ENCODE measurements around the gene R3HCC1L.
"Not testable (repeated sequence)": the region's sequence is repeated elsewhere in the genome, so short reads cannot be mapped to it uniquely, and the experiment has no call there.

The R3HCC1L gene

DNA sequence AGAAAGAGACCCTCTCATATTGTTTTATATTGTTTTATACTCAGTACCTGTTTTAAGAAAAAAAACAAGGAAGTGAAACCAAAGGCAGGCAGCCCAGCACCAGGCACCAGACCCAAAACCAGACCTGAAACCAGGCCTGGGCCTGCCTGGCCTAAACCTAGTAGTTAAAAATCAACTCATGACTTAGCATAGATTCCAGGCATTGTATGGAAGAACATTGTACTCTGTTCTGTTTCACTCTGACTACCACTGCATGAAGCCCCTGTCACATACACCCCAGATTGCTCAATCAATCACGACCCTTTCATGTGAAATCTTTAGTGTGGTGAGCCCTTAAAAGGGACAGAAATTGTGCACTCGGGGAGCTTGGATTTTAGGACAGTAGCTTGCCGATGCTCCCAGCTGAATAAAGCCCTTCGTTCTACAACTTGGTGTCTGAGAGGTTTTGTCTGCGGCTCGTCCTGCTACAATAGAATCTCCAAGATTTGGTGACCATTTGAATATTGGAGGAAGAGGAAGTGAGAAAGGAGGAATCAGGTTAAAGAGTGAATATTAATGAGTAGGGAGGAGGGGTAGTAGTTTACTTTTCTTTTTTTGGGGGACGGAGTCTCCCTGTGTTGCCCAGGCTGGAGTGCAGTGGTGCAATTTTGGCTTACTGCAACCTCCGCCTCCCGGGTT is 1.2 kb upstream of the R3HCC1L start:
- not testable (repeated sequence) for DNase-seq

- DNase-seq = no peak
Observed at GRCh38 chr10:98134117-98134430, 383 bp upstream of the R3HCC1L start.

DNA sequence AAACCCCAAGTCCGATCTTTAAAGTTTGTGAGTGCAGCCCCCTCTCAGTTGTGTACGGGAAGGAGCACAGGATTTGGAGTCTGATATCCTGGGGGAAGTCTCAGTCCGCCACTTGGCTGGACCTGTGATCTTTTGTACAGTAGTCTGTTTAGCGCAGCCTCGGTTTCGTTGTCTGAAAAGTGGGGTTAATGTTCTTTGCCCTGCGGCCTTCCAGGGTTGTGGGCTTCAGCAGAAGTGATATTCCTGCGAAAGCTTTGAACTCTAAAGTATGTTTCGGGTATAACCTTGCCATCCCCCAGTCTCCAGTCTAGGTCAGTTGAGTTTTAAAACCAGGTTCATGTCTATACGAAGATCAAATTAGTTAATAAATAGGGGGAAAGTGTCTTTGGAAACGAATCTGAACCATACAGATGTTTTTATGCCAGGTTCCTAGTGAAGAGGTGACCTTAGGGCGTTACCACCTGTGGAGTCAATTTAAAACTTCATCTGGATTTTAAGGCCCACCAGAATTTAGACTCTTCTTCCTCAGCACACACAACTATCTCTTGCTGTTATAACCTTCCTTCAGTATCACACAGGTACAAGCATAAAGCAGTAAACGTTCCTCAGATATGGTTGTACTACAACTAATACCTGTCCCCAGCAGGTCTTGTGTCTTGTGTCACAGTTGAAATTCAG is 904 bp downstream of the R3HCC1L start:
- no peak for DNase-seq

DNA sequence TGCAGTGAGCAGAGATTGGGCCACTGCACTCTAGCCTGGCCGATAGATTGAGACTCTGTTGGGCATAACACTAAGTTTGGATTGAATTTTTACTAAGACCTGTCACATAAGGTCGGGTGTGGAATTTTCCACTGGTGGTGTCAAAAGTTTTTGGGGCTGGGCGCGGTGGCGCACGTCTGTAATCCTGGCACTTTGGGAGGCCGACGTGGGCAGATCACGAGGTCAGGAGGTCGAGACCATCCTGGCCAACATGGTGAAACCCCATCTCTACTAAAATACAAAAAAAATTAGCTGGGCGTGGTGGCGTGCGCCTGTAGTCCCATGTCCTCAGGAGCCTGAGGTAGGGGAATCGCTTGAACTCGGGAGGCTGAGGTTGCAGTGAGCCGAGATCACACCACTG is 2.3 kb downstream of the R3HCC1L start:
- DNase-seq = not testable (repeated sequence)

- DNase-seq = no peak
Observed at GRCh38 chr10:98138031-98138430, 3.6 kb downstream of the R3HCC1L start.

- no peak for DNase-seq
Observed at GRCh38 chr10:98139431-98139830, 5.0 kb downstream of the R3HCC1L start.

GRCh38 chr10:98141484-98142073 is 7.1 kb downstream of the R3HCC1L start:
- no peak for DNase-seq

- DNase-seq = no peak
Observed at GRCh38 chr10:98144985-98145384, 10.5 kb downstream of the R3HCC1L start.

DNA sequence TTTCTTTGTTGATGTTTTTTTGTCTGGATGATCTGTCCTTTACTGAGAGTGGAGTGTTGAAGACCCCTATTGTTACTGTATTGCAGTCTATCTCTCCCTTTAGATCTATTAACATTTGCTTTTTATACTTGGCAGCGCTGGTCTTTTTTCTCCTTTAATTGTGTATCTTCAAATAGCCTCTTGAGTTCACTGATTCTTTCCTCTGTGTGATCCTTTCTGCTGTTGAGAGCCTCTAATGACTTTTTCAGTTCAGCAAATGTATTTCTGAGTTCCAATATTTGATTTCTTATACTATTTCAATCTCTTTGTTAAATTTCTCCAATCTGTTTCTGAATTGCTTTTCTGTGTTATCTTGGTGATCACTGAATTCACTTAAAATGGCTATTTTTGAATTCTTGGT is 15.4 kb downstream of the R3HCC1L start:
- no peak for DNase-seq

DNA sequence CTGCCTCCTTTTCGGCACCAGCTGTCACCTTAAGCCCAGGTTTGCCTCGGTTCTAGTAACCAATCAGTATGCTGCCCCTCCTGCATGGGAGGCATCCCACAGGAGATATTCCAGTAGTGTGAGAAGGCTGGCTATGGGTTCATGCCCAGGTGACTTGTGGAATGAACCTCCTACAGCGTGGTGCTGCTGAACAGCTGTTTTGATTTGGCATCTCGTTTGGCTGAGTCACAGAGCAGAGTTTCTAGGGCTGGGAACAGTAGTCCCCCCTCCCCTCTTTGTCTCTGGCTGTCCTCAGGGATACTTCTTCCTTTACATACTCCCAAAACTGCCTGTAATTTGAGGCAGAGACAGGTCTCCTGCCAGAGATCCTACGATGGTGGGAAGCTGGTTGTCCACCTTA is 16.1 kb downstream of the R3HCC1L start:
- DNase-seq = no peak

DNA sequence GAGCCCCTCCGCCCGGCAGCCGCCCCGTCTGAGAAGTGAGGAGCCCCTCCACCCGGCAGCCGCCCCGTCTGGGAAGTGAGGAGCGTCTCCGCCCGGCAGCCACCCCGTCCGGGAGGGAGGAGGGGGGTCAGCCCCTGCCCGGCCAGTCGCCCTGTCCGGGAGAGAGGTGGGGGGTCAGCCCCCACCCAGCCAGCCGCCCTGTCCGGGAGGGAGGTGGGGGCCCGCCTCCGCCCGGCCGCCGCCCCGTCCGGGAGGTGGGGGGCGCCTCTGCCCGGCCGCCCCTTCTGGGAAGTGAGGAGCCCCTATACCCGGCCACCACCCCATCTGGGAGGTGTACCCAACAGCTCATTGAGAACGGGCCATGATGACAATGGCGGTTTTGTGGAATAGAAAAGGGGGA is 18.3 kb downstream of the R3HCC1L start:
- not testable (repeated sequence) for DNase-seq

- not testable (repeated sequence) for DNase-seq
Observed at GRCh38 chr10:98153213-98153958, 18.9 kb downstream of the R3HCC1L start.

DNA sequence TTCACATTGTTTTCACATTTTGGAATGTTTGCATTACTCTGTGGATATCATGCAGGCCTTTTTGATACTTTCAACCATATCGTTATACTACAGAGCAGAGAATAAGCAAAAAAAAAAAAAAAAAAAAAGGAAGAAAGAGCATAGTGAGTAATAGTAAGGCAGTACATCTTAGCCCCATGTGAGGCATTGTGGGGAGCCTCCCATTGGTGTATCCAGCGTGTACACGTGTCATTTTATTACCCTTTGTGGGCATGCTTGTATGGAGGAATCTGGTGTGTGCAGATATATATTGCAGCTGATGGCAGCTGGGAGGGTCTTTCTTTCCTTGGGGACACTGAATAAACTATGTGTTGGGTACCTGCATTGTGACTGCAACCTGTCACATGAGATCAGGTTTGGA is 19.6 kb downstream of the R3HCC1L start:
- peak; percentile 27 for DNase-seq

DNA sequence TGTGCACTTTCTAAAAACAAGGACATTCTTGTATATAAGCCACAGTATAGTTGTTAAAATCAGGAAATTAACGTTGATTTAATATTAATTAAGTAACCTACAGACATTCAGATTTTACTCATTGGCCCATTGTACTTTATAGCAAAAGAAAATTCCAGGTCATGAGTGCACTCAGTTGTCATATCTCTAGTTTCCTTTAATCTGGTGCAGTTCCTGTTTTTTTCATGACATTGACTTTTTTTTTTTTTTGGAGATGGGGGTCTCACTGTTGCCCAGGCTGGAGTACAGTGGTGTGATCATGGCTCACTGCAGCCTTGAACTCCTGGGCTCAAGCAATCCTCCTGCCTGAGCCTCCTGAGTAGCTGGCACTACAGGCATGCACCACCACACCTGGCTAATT is 24.1 kb downstream of the R3HCC1L start:
- no peak for DNase-seq

DNA sequence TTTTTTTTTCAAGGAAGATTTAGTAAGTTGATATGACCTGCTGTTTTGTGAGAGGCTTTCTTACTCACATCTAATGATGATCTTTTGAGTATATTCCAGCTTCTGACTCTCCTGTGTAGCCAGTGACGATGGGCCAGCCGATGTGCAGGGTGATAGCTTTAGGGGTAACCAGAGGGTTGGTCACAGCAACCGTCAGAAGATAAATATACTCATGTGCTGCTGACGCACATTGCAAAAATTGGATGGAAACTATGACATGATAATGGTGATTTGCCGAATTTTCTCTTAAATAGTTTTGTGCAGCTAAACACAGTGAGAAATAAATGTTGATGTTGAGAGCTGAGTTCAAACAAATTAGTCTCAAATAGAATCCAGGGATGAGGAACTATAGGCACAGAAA is 29.5 kb downstream of the R3HCC1L start:
- DNase-seq = no peak

GRCh38 chr10:98167191-98167590 is 32.7 kb downstream of the R3HCC1L start:
- DNase-seq = no peak

- no peak for DNase-seq
Observed at GRCh38 chr10:98168147-98168546, 33.7 kb downstream of the R3HCC1L start.

DNA sequence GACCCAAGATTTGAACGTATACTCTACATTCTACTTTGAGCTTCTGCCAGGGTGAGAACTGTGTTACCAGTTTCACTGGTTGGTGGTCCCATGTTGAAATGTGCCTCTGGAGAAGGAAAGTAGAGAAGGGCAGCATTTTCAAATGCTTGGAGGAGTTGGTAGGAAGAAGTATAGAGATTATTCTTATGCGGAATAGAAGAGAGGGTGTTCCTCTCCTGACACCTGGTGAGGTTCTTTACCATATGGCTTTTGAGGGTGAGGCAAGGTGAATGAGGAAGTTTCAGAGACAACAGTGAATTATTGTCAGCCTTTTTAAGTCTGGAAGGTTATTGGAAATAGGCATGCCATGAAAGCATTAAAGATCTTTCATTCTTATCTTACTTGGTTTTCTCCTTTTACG is 34.3 kb downstream of the R3HCC1L start:
- no peak for DNase-seq

DNA sequence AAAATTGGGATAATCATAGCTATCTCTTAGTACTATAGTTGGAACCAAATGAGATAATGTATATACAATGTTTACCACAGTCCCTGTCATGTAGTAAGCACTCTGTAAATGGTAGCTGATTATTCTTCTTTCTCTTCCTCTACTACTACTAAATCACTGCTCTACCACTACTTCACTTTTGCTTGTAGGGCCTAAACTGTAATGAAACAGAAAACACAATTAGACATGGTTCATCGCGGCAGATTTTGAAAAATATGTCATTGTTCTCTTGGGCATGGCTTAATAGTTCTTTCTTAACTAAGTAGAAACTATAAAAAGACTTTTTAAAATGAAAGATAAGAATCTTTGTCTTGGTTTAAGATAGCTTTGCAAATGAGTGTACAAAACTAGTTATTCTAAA is 34.9 kb downstream of the R3HCC1L start:
- no peak for DNase-seq

GRCh38 chr10:98170249-98171117 is 36.0 kb downstream of the R3HCC1L start:
- peak; percentile 39 for DNase-seq

DNA sequence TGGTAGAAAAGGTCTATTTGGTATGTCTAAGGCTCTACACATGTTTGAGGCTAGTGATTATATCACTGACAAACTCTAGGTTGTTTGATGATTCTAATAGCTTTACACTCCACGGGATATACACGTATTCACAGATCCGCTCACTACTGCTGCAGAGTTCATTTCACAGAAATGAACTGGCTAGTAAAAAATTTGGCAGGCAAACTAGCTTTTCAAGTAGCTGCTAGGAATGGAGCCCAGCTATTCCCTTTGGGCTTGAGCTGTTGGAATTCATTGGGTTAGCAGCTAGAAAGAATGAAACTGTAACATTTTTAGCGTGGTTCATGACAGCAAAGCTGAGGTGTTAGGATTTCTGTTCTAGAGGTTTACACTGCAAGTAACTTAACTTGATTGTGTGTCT is 37.6 kb downstream of the R3HCC1L start:
- no peak for DNase-seq

GRCh38 chr10:98172495-98172894 is 38.0 kb downstream of the R3HCC1L start:
- no peak for DNase-seq

DNA sequence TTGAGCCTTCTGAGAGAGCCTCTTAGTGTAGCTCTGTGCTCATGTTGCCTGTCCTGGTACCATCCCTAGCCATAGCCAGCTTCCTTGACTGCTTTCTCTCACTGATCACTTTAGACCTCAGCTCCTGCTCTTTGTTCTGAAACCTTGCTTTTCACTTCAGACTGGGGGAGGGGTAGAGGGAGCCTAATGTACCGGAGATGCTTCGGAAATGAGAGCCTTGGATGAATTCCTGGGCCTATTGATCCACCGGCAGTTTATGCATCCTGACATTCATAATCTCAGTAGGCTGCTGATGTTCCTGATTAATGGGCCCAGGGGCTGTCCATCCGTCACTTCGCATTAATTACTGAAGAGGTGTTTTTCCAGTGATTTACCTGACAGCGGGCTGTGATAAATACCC is 38.8 kb downstream of the R3HCC1L start:
- no peak for DNase-seq

Data from suppressor macrophage treated with lipopolysaccharide for 4 hours (primary cell).